Activated T-cell treated with anti-CD3 and anti-CD28 coated beads for 48 hours (primary cell): Measurements from ENCODE around the gene MAN2C1.
A peak's percentile ranks its signal among the peaks of the same experiment; 100 is the strongest.
"Not testable (repeated sequence)": the region's sequence is repeated elsewhere in the genome, so short reads cannot be mapped to it uniquely, and the experiment has no call there.

Source experiments
- DNase-seq: peaks from one replicate; pipeline ENCODE4 v3.0.0-alpha.2; 2020; ENCODE audit warnings: low read depth

Gene MAN2C1

DNA sequence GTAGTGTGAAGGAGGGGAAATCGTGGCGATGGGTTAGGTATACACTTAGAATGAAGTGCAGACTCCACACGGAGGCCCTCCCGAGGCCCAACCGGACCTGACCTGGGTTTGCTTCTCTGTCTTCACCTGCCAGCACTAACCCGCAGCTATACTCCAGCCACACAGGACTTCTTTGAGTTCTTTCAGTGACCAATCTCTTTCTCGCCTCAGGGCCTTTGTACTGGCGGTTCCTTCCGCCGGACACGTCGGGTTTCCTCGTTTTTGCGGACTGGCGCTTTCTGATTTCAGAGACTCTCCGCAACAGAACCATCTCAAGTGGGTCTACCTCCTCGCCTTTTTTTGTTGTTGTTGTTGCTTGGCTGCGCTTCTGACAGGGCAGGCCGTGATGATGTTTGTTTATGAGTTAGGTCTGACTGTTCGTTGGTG is 21.6 kb downstream of the MAN2C1 start, which contains the start of gene NEIL1:
Gene NEIL1 (plus strand): TSS at position 244 of the 426 bp plus-strand sequence. CDS start 1,867 bp downstream, outside the sequence.
- no peak for DNase-seq

- DNase-seq, result not testable (repeated sequence)
Observed at GRCh38 chr15:75343953-75344352, 24.5 kb downstream of the MAN2C1 start.

DNA sequence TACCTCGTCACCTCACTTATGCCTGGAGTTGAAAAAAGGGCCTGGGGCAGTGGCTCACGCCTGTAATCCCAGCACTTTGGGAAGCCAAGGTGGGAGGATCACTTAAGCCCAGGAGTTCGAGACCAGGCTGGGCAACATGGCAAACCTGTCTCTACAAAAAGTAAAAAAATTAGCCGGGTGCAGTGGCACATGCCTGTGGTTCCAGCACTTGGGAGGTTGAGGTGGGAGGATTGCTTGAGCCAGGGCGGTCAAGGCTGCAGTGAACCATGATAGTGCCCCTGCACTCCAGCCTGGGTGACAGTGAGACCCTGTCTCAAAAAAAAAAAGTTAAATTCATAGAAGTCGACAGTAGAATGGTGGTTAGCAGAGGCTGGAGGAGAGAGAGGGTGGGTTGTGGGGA is 26.2 kb downstream of the MAN2C1 start:
- DNase-seq, result no peak

- DNase-seq, result no peak
Observed at GRCh38 chr15:75339531-75340240, 28.7 kb downstream of the MAN2C1 start.

DNA sequence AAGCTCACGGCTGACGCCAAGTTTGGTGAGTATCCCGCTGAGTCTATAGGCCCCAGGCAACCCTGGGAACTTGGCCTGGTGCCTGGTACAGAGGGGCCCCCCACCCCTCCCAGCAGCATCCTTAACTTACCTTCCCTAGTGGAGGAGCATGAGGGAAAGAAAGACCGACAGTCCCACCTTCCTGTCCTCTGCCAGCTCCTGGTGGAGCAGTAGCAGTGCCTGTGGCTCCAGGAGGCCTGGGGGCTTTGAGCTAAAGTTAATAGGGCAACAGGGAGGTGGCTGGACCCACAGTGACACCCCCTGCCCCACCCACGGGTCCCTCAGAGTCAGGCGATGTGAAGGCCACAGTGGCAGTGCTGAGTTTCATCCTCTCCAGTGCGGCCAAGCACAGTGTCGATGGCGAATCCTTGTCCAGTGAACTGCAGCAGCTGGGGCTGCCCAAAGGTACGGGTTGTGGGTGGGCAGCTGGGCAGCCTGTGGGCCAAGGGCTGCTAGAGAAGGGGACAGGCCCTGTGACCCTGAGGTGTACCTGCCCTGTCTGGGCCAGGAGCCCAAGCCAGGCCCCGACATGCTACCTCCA is 29.7 kb downstream of the MAN2C1 start:
- DNase-seq, result no peak

DNA sequence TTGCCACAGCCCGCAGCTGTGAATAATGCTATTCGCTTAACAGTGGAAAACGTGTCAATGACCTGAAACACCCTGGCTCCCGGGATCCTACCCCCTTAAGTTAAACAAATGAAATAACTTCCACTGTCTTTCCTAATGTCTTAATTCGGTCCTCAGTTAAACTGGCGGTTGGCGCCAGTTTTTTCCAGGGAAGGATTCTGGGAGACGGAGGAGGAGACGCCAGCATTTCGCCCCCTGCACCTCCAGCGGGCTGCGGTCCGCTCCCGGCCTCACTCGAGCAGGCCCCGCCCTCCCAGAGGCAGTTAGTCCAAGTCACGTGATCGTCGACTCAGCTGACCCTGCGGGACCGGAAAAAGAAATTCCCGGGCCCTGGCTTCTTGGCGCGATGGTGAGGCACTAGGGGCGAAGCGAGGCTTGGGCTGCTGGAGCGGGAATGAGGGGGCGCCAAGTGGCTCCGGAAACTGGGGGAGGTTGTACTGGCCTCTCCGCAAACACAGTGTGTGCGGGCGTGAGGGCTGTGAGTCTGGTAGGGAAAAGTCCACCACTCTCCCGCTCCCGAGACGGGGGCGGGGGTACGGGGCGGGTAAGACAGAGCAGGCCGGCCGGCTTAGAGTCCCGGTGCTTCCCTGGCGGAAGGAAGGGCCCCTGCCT is 32.6 kb downstream of the MAN2C1 start, which contains the start of gene COMMD4:
Gene COMMD4 (plus strand): TSS at position 359 of the 651 bp plus-strand sequence. CDS start 27 bp downstream, at position 386.
- peak; percentile 79 for DNase-seq

- no peak for DNase-seq
Observed at GRCh38 chr15:75335313-75335704, 33.1 kb downstream of the MAN2C1 start.

DNA sequence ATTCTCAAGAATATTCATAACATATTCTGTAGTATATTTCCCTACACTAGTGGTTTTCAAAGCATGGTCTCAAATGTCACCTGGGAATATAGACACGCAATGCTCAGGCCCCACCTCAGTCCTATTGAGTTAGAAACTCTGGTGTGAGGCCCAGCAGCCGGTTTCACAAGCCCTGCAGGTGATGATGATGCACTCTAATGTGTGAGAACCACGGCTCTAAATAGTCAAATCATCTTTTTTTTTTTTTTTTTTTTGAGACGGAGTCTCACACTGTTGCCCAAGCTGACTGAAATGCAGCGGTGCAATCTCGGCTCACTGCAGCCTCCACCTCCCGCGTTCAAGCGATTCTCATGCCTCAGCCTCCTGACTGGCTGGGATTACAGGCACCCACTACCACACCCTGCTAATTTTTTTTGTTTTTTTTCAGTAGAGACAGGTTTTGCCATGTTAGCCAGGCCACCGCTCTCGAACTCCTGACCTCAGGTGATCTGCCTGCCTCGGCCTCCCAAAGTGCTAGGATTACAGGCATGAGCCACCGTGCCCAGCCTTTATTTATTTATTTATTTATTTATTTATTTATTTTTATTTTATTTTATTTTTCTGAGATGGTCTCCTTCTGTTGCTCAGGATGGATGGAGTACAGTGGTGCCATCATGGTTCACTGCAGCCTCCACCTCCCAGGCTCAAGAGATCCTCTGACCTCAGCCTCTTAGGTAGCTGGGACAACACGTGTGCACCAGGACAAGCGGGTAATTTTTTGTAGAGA is 34.6 kb downstream of the MAN2C1 start:
- DNase-seq, result not testable (repeated sequence)

GRCh38 chr15:75332093-75332492 is 36.3 kb downstream of the MAN2C1 start:
- DNase-seq, result not testable (repeated sequence)

DNA sequence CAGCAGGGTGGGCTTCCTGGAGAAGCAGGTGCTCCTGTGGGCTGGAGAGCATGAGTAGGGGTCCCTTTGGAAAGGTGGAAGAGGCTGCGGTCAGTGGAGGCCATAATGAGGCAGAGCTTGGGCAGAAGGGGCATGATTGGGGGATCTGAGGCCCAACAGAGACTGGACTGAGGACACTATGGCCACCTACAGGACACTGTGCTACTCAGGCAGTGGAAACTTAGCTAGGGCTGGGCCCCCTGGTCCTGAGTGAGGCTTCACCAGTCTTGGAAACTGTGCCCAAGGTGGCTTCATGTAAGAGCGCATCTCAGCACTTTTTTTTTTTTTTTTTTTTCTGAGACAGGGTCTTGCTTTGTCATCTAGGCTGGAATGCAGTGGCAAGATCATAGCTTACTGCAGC is 38.8 kb downstream of the MAN2C1 start:
- no peak for DNase-seq

DNA sequence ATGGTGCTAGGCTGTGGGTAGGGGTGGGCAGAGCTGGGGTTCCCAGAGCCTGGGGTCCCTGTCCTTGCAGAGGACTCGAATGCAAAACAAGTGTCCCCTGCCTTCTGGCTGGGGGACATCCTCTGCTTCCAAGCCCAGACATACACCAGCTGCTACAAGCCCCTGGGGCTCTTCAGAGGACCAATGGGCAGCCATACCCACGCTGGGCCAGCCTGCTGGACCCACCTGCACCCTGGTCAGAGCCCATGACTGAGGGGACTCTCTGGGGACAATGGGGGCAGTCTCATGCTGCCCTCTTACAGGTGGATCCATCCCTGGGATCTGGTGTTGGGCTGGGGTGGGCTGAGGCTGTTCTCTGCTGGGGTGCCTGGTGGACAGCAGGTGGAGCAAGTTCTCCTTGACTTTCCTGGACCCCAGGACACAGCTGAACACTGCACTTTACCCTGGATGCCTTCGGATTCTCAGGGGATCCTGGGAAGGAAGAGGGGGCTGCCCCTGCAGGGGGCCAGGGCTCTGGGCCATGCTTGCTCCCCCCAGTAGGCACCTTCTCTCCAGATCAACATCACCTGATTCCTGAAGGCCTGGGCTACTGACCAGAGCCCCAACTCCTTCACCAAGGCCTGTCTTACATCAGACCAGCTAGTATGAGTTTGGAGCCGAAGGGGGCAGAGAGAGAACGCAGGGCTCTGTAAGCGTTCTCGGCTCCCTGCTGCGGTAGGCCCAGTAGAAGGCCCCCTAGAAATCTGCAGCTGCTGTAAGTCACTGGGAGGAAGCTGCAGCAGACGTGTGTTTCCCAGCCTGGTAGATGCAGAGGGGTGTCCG is 39.7 kb downstream of the MAN2C1 start:
- no peak for DNase-seq

GRCh38 chr15:75327491-75327890 is 40.9 kb downstream of the MAN2C1 start:
- no peak for DNase-seq

- no peak for DNase-seq
Observed at GRCh38 chr15:75327005-75327404, 41.4 kb downstream of the MAN2C1 start.

DNA sequence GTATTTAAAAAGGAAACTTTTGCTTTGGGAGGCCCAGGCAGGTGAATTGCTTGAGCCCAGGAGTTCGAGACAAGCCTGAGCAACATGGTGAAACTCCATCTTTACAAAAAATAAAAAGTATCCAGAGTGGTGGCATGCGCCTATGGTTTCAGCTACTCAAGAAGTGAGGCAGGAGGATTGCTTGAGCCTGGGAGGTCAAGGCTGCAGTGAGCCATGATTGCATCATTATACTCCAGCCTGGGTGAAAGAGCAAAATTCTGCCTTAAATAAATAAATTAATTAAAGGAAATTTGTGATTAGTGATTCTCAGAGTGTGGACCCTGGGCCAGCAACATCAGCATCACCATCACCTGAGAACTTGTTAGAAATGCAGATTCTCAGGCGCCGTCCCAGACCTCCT is 42.5 kb downstream of the MAN2C1 start:
- DNase-seq, result no peak

DNA sequence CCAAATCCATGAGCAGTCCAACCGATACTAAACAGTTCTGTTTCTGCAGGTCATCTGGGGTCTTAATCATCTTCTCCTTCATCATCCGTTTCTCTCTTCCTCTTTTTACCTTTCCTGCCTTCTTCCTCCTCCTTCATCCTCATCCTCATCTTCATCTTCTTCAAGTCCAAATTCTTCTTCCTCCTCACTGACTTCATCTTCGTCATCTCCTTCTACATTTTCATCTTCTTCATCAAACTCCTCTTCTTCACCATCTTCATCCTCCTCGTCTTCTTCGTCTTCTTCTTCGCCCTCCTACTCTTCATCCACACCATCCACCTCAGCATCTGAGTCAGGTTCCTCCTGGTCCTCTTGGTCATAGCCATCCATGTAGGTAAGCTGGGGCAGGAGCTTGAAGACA is 46.7 kb downstream of the MAN2C1 start:
- no peak for DNase-seq

- not testable (repeated sequence) for DNase-seq
Observed at GRCh38 chr15:75319231-75319897, 49.0 kb downstream of the MAN2C1 start.

GRCh38 chr15:75314552-75315290 is 53.7 kb downstream of the MAN2C1 start:
- DNase-seq, result no peak

DNA sequence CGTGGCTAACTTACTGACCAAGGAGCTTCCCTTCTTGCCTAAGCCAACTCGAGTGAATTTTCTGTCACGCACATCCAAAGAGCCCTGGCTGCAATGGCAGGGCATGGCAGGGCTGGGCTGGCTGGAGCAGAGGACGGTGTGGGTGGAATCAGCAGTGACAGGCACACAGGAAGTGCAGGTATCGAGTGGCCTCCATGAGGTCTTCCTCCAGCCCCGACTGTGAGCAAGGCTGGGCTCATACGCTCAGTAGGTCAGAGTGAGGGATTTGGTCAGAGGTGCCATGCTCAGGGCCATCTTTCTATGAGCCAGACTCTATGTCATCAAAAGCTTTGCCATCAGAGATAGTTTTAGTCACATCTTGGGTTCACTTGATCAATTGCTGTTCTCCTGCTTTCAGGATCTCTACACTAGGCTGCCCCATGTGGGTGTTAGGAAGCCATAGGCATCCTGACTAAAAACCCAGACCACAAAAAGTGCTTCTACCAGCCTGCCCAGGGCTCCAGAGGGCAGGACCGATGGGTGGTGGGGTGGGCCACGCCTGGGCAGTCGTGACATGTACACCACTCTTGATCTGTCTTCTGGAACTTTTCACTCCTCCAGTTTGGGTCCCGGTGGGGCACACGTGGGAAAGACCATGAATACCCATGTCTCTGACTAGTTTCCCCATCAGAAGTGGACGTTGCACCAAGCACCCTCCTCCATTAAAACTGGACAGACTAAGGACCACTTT is 55.1 kb downstream of the MAN2C1 start:
- no peak for DNase-seq

DNA sequence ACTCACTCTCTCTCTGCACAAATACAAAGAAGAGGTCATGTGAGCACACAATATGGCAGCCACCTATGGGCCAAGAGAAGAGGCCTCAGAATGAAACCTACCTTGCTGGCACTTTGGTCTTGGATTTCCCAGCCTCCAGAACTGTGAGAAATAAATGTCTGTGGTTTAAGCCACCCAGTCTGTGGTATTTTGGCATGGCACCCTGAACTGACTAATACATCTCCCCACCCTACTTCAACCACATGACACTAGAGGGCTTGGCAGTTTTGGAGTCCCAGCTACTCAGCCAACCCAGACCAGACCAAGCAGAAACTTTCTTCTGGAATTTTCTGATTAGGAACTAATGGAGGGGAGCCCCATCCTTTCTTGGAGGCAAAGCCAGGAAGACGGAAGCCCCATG is 55.9 kb downstream of the MAN2C1 start:
- not testable (repeated sequence) for DNase-seq
